Measurements from ENCODE around the gene SERGEF.
"Not testable (repeated sequence)": the region's sequence is repeated elsewhere in the genome, so short reads cannot be mapped to it uniquely, and the experiment has no call there.

SERGEF gene

DNA sequence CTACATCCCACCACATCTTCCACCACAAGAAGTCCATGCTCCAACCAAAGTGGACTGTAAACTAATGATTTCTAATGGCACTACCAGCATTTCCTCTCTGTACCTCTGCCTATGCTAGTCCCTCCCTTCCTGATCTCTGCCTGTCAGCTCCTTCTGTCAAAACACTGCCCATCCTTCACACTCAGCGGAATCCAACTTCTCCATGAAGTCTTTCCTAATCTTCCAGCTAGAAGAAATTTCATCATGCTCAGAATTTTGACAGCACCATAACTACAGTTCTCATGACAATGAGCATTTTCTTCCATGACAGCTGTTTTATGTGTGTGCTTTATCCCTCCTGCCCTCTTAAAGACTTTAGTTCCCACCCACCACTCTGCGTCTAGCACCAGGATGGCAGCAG is 111.4 kb downstream of the SERGEF start:
- TF ChIP-seq, protein P1, sequence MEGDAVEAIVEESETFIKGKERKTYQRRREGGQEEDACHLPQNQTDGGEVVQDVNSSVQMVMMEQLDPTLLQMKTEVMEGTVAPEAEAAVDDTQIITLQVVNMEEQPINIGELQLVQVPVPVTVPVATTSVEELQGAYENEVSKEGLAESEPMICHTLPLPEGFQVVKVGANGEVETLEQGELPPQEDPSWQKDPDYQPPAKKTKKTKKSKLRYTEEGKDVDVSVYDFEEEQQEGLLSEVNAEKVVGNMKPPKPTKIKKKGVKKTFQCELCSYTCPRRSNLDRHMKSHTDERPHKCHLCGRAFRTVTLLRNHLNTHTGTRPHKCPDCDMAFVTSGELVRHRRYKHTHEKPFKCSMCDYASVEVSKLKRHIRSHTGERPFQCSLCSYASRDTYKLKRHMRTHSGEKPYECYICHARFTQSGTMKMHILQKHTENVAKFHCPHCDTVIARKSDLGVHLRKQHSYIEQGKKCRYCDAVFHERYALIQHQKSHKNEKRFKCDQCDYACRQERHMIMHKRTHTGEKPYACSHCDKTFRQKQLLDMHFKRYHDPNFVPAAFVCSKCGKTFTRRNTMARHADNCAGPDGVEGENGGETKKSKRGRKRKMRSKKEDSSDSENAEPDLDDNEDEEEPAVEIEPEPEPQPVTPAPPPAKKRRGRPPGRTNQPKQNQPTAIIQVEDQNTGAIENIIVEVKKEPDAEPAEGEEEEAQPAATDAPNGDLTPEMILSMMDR (IDR thresholded peaks at IDR 0.05; ENCODE audit: low read depth, low read length, missing control alignments) = no peak
- H3K4me3 ChIP-seq (ENCODE audit: low read depth, low read length) = no peak overlapping the region
- no peak for DNase-seq (ENCODE audit: low read depth)

DNA sequence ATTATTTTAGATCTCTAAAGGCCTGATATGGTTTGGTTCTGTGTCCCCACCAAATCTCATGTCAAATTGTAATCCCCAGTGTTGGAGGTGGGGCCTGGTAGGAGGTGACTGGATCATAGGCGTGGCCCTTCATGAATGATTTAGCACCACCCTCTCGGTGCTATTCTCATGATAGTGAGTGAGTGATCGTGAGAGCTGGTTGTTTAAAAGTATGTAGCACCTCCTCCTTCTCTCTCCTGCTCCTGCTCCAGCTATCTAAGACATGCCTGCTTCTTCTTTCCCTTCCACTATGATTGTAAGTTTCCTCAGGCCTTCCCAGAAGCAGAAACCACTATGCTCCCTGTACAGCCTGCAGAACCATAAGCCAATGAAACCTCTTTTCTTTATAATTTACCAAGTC is 114.1 kb downstream of the SERGEF start:
- no peak overlapping the region for H3K4me3 ChIP-seq (ENCODE audit: low read depth, low read length)
- TF ChIP-seq, protein P1 (IDR thresholded peaks at IDR 0.05; ENCODE audit: low read depth, low read length, missing control alignments) = no peak
- DNase-seq (ENCODE audit: low read depth) = no peak

DNA sequence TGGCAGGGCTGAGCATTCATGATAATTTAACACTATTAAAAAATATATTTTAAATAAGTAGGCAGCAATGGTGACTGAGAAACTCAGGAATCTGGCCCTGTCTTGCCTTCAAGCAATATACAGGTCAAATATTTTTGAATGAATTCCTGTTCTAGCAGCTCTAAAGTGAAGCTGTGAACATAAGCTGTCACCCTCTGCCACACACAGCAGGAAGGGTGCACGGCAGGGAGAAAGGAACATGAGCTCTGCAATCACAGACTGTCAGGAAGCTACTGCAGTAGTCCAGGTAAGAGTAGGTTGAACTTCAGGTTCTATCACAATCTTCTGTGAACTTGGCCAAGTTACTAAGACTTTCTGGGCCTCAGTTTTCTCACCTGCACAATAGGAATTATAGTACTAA is 114.8 kb downstream of the SERGEF start:
- H3K4me3 ChIP-seq (ENCODE audit: low read depth, low read length) = no peak overlapping the region
- DNase-seq (ENCODE audit: low read depth) = no peak
- TF ChIP-seq, protein P1 (IDR thresholded peaks at IDR 0.05; ENCODE audit: low read depth, low read length, missing control alignments) = no peak

DNA sequence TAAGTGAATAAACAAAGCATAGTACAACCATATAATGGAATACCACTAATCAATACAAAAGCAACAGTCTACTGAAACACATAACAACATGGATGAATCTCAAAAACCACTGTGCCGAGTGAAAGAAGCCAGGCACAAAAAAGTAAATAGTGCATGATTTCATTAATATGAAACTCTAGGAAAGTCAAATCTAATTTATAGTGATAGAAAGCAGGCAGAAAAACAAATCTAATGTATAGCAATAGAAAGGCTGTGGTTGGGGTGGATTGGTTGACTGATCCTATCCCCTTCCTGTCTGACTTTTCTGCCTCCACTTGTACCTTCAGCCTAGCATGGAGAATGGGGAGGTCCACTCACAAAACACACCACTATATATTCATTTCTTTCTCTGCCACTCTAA is 115.4 kb downstream of the SERGEF start:
- TF ChIP-seq, protein P1 (IDR thresholded peaks at IDR 0.05; ENCODE audit: low read depth, low read length, missing control alignments) = no peak
- H3K4me3 ChIP-seq (ENCODE audit: low read depth, low read length) = no peak overlapping the region
- no peak for DNase-seq (ENCODE audit: low read depth)

DNA sequence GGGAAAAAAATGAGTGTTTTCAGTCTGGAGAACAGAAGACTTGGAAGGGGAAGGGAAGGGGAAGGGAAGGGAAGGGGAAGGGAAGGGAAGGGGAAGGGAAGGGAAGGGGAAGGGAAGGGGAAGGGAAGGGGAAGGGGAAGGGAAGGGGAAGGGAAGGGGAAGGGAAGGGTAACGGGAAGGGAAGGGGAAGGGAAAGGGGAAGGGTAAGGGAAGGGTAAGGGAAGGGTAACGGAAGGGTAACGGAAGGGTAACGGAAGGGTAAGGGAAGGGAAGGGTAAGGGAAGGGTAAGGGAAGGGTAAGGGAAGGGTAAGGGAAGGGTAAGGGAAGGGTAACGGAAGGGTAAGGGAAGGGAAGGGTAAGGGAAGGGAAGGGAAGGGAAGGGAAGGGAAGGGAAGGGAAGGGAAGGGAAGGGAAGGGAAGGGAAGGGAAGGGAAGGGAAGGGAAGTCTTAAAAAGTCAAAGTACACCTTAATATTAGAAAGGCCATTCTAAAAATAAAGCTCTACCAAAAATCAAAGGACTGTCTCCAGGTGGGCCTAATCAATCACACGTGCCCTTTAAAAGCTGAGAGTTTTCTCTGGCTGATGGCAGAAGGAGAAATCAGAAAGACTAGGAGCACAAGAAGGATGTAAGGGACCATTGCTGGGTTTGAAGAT is 116.2 kb downstream of the SERGEF start:
- H3K4me3 ChIP-seq (ENCODE audit: low read depth, low read length); DNase-seq (ENCODE audit: low read depth): not testable (repeated sequence)

DNA sequence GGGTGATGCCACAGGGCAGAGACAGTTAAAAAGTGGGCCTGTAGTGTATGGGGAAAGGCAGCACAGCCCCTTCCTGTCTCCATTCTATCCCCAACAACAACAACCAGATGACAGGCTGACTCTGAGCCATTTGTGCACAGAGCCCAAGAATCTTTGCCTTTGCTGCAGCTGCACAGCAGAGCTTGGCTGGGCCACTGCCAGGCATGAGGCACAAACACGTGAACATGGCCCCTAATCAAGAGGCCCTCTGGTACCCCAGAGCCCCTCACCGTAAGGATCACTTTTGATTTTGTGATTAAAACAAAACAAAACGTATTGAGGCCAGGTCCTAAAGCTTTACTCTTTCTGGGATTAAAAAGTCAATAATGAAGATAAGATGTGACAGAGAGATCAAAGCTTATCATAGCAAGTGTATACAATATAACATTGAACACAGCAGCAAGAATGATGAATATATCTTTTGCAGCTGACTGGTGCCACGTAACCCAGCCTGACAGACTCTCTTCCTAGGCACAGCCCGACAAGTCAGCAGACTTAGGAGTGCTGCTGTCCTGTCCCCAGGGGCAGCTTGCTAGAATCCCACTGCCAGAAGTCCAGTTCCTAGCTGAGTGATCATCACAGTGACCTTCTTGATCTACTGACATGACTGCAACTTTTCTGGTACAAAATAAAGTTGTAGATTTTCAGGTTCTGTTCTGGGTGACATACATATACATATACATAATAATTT is 117.8 kb downstream of the SERGEF start:
- H3K4me3 ChIP-seq (ENCODE audit: low read depth, low read length) = no peak overlapping the region
- DNase-seq (ENCODE audit: low read depth) = no peak
- TF ChIP-seq, protein P1 (IDR thresholded peaks at IDR 0.05; ENCODE audit: low read depth, low read length, missing control alignments) = no peak

DNA sequence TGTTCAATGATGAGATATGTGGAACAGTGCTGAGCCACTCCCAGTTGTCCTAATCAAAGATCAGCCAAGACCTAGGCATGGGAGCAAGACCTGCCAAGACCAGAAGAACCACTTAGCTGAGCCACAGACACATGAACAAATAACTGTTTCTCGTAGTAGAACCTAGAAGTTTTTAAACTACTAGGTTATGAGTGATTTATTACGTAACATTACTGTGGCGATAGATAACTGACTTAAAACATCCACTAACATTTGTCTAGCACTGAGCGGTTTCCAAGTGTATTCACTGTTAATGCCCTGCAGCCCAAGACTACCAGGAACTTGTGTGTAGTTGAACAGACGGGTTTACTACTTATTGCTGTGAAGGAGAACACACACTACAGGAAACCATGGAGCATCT is 120.4 kb downstream of the SERGEF start:
- TF ChIP-seq, protein P1 (IDR thresholded peaks at IDR 0.05; ENCODE audit: low read depth, low read length, missing control alignments) = no peak
- no peak overlapping the region for H3K4me3 ChIP-seq (ENCODE audit: low read depth, low read length)
- no peak for DNase-seq (ENCODE audit: low read depth)

All from GM12864 (cell line).